Activated CD8-positive, alpha-beta T cell treated with anti-CD3 and anti-CD28 coated beads for 36 hours (primary cell): ENCODE results near the gene PTH1R. TPM values are rescaled to one million over a fixed set of nuclear protein-coding genes. Genes with fewer than 3 reads are reported as not detected.

Experiments used
- ATAC-seq: fragments of 200-7000 bp; cut with Tn5 transposase; one replicate; pipeline ENCODE4 v1.10.0; 2021; ENCODE audit warnings: mild to moderate bottlenecking, moderate library complexity
- CTCF ChIA-PET: fragments of 350-600 bp; sonication (Branson Sonifier 250); formaldehyde crosslinking; loops from one replicate; lab custom pipeline; 2021; ENCODE audit warnings: antibody characterized with exemption; lab: Charles Lee
- POLR2A ChIA-PET: fragments of 350-600 bp; sonication (Branson Sonifier 250); formaldehyde crosslinking; loops from one replicate; lab custom pipeline; 2021; ENCODE audit warnings: antibody characterized with exemption; lab: Charles Lee
- DNase-seq: peaks from one replicate; pipeline ENCODE4 v3.0.0-alpha.2; 2020
- H3K27ac Mint-ChIP-seq: one replicate; pipeline ENCODE4 v1.8.0; 2021; ENCODE audit warnings: mild to moderate bottlenecking, mixed read lengths
- H3K27me3 Mint-ChIP-seq: one replicate; pipeline ENCODE4 v1.8.0; 2021; ENCODE audit warnings: mixed read lengths
- H3K36me3 Mint-ChIP-seq: one replicate; pipeline ENCODE4 v1.8.0; 2021; ENCODE audit warnings: low read depth, mixed read lengths
- H3K4me1 Mint-ChIP-seq: one replicate; pipeline ENCODE4 v1.8.0; 2021; ENCODE audit warnings: low read depth, mixed read lengths
- H3K4me3 Mint-ChIP-seq: one replicate; pipeline ENCODE4 v1.8.0; 2021; ENCODE audit warnings: mild to moderate bottlenecking, moderate library complexity, mixed read lengths
- H3K9me3 Mint-ChIP-seq: one replicate; pipeline ENCODE4 v1.8.0; 2021; ENCODE audit warnings: mixed read lengths
- CTCF ChIP-seq: fragments of 200-600 bp; IDR thresholded peaks from one replicate; pipeline ENCODE4 v1.8.0; 2022; ENCODE audit warnings: antibody characterized with exemption, mild to moderate bottlenecking
- intact Hi-C: fragments of 100-400 bp; cut with micrococcal nuclease; formaldehyde crosslinking; loops from one replicate; pipeline ENCODE4 v1.10.0; 2022
- total RNA-seq, 2 experiments: library from RNA; stranded (reverse); gene quantifications; one replicate each; pipeline ENCODE4 v1.2.3, GENCODE V29; 2021

Gene PTH1R
- total RNA-seq, 2 experiments from 2014 or later = not detected

GRCh38 chr3:46882377-46883053, 5.0 kb downstream of the PTH1R start:
- ChIA-PET POLR2A (interaction anchor here (0.6 kb wide), 1 partner anchor 14 kb away, joined by 3 read pairs; no protein-coding TSS in a partner anchor), CTCF (interaction anchor here (1.4 to 3.4 kb wide), 2 partner anchors 16 to 27 kb away, joined by 3 to 13 read pairs; no protein-coding TSS in a partner anchor)
- peaks cover 42% of the 10 kb centered on the region for H3K27me3 Mint-ChIP-seq
- peak; percentile 24 for DNase-seq
- intact Hi-C loops = no loop called here
- no peak for TF ChIP-seq CTCF
- H3K4me1 Mint-ChIP-seq = peaks cover 3% of the 10 kb centered on the region
- H3K4me3 Mint-ChIP-seq = peak overlapping the region; percentile 53
- H3K27ac Mint-ChIP-seq = no peak overlapping the region
- ATAC-seq = no peak
- H3K36me3 Mint-ChIP-seq = no peaks in the 10 kb centered on the region
- H3K9me3 Mint-ChIP-seq = no peaks in the 10 kb centered on the region

- peak; percentile 26 for DNase-seq
- Mint-ChIP-seq H3K36me3 (no peaks in the 10 kb centered on the region), H3K9me3 (no peaks in the 10 kb centered on the region), H3K27ac (no peak overlapping the region), H3K27me3 (peaks cover 43% of the 10 kb centered on the region), H3K4me1 (peaks cover 3% of the 10 kb centered on the region), H3K4me3 (no peak overlapping the region)
- CTCF ChIA-PET = interaction anchor here (1.4 to 3.4 kb wide), 2 partner anchors 16 to 26 kb away, joined by 3 to 13 read pairs; no protein-coding TSS in a partner anchor
- POLR2A ChIA-PET = interaction anchor here (0.6 kb wide), 1 partner anchor 14 kb away, joined by 3 read pairs; no protein-coding TSS in a partner anchor
- peak; percentile 45 for ATAC-seq
- intact Hi-C loops = no loop called here
- no peak for TF ChIP-seq CTCF
Observed at GRCh38 chr3:46883054-46883829, 5.7 kb downstream of the PTH1R start.

DNA sequence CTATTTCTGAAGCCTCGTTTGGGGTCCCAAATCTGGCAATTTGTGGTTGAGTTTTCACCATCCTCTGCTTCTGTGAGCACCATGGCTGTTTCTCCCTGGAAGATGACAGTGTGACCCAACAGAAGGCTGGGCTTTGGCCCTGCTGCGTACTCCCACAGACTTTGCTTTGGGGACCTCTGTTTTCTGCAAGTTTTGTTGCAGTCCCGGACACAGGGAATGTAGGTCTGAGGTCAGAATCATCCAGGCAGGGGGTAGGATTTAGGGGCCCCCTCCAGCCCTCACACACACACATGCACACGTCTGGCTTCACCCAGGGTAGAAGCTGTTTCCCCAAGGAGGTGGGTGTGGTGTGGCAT, 6.3 kb downstream of the PTH1R start:
- H3K27ac Mint-ChIP-seq = no peak overlapping the region
- POLR2A ChIA-PET = no interaction called here

DNA sequence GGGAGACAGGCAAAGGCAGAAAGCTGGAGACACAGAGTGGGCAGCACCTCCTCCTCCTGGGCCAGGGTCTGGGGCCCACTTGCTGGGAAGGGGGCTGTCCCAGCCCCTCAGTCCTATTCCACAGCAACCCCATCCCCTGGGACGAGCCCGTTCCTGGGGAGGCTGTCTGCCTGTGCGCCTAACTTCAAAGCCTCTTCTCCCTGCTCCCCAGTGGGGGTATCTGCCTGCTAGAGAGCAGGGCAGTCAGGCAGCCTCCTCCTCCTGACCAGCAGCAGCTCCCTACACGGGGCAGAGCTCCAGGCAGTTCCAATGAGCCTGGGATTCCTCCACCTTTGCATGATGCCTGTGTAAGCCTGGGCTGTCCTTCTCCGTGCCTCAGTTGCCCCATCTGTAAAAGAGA, 6.9 kb downstream of the PTH1R start:
- H3K4me1 Mint-ChIP-seq = peaks cover 3% of the 10 kb centered on the region
- no peaks in the 10 kb centered on the region for H3K9me3 Mint-ChIP-seq

More for the DNA sequence above, 6.3 kb downstream of the PTH1R start:
- intact Hi-C loops = no loop called here
- Mint-ChIP-seq H3K9me3 (no peaks in the 10 kb centered on the region), H3K4me1 (peaks cover 3% of the 10 kb centered on the region), H3K36me3 (no peaks in the 10 kb centered on the region), H3K4me3 (no peak overlapping the region), H3K27me3 (peaks cover 43% of the 10 kb centered on the region)
- CTCF ChIA-PET = interaction anchor here (3.4 kb wide), 1 partner anchor 17 kb away, joined by 13 read pairs; no protein-coding TSS in a partner anchor
- TF ChIP-seq CTCF = no peak
- ATAC-seq (no peak), DNase-seq (no peak)

More for the DNA sequence above, 6.9 kb downstream of the PTH1R start:
- Mint-ChIP-seq H3K36me3 (no peaks in the 10 kb centered on the region), H3K4me3 (no peak overlapping the region), H3K27ac (no peak overlapping the region), H3K27me3 (peaks cover 41% of the 10 kb centered on the region)
- DNase-seq (no peak), ATAC-seq (no peak)
- TF ChIP-seq CTCF = no peak
- CTCF ChIA-PET = interaction anchor here (1.4 to 3.4 kb wide), 2 partner anchors 10 to 18 kb away, joined by 4 to 13 read pairs; no protein-coding TSS in a partner anchor
- intact Hi-C loops = no loop called here
- POLR2A ChIA-PET = interaction anchor here (0.6 kb wide), 1 partner anchor 146 kb away, joined by 3 read pairs; no protein-coding TSS in a partner anchor
